Psoas muscle (tissue), 8 donors: ENCODE measurements around the gene PKDCC. TPM values are rescaled to one million over a fixed set of nuclear protein-coding genes. Genes with fewer than 3 reads are reported as not detected.
"Not testable (repeated sequence)": the region's sequence is repeated elsewhere in the genome, so short reads cannot be mapped to it uniquely, and the experiment has no call there.

Experiments
- ATAC-seq, 4 donors: fragments of 200-7000 bp; cut with Tn5 transposase; one replicate each; pipeline ENCODE4 v1.9.1; 2020; ENCODE audit warnings: moderate library complexity in 3 of 4, mild to moderate bottlenecking in 2 of 4
- DNase-seq, 2 donors: peaks; one replicate each; pipeline ENCODE4 v3.0.0-alpha.2; 2020
- H3K27ac ChIP-seq: fragments of 200-600 bp; one replicate; pipeline ENCODE4 v1.8.0; 2022
- H3K27me3 ChIP-seq, 3 donors: fragments of 200-600 bp in 1 of 3; one replicate each; pipeline versions ENCODE4 v1.6.1 to v1.8.0; 2013 to 2022; ENCODE audit warnings: low read length in 2 of 3, mild to moderate bottlenecking in 2 of 3, moderate library complexity in 1 of 3; ENCODE audit not compliant: insufficient read depth in 3 of 3
- H3K36me3 ChIP-seq, 2 donors: fragments of 200-600 bp in 1 of 2; one replicate each; pipeline versions ENCODE4 v1.6.1 to v1.8.0; 2013 to 2022; ENCODE audit warnings: low read depth in 1 of 2, mild to moderate bottlenecking in 1 of 2, moderate library complexity in 1 of 2; ENCODE audit not compliant: insufficient read depth in 1 of 2
- H3K4me1 ChIP-seq: fragments of 200-600 bp; one replicate; pipeline ENCODE4 v1.8.0; 2022
- H3K4me3 ChIP-seq: fragments of 200-600 bp; one replicate; pipeline ENCODE4 v1.8.0; 2022; ENCODE audit warnings: mild to moderate bottlenecking
- H3K9me3 ChIP-seq: fragments of 200-600 bp; one replicate; pipeline ENCODE4 v1.8.0; 2022
- WGBS, 3 donors: extraction: QIAGEN DNeasy Blood & Tissue Kit; methylation state at CpG; one replicate each; pipeline versions ENCODE4 v1.1.6 to v1.1.7; 2013; 5-methylcytosine and 5-hydroxymethylcytosine counted together
- intact Hi-C, 2 donors: fragments of 100-400 bp; cut with DNase I; formaldehyde crosslinking; loops; one replicate each; pipeline versions ENCODE4 v1.11.0 to v1.14.2; 2022
- polyA plus RNA-seq, 3 donors: library from polyadenylated mRNA; stranded (reverse); fragments of 200-250 nt; gene quantifications; one replicate each; pipeline ENCODE4 v1.2.3, GENCODE V29; 2013
- total RNA-seq, 4 donors: library from RNA; stranded (reverse); fragmentation: NEBNext Ultra II Directional in 2 of 4; extraction: Animal tissue kit (Norgen Biotek cat#: 25700) in 2 of 4; gene quantifications; one replicate each; pipeline versions ENCODE4 v1.2.1 to v1.2.4, GENCODE V29; 2021 to 2023
- TF ChIP-seq, protein P1 (sequence below): fragments of 200-600 bp; IDR thresholded peaks from one replicate; pipeline ENCODE4 v1.8.0; 2022; ENCODE audit warnings: antibody characterized with exemption
- donor health status: healthy with polysubstance abuse.
- donor health status: DM: no; HTN: no; CAD: no; lungs with moderate emphysema.
- donor health status: Bipolar disorder and iron deficiency.
- donor health status: healthy.
- donor health status: DM: yes; HTN: yes; CAD: no.
- donor health status: DM: no; HTN: no; CAD: no.
- donor health status: DM: no; HTN: no; CAD: no.
- donor health status: DM: yes; HTN: yes; CAD: no.

Gene PKDCC
- total and polyA plus RNA-seq, 7 donors = 45.6 to 209 (median 153) TPM

DNA sequence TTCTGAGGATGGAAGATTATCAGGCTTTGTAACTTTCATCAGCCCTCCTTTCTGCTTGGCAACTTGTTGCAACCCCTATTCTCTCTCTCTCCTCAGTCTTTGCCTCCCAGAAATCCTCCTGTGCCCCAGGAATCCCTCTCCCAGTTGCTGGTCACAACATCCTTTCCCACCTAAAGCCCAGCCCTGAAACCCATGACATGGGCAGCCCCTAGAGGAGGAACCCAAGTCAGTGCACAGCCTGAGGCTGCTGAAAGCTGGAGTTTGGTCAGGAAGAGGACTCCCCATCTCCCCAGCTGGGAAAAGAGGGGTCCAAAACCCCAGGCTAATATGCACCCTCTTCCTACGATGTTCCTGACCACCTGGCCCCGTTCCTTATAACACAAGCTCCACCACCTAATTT is 29.5 kb downstream of the PKDCC start:
- intact Hi-C loops = no loop called here

DNA sequence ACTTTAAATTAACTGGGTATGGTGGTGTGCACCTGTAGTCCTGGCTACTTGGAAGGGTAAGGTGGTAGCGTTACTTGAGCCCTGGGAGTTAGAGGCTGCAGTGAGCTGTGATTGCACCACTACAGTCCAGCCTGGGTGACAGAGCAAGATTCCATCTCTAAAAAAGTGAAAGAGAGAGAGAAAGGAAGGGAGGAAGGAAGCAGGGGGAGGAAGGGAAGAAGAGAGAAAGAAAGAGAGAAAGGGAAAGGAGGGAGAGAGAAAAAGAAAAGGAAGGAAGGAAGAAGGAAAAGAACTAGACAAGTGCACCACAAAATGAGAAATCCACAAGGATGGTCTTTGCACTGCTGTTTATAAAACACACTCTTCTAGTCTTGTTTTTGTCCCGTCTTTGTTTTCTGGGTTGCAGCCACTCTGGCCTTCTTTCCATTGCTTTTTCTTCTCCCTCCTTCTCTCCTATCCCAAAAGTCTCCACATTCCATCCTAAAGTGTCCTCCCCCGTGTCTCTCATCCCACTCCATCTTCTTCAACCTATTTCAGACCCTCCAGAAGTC is 32.0 kb downstream of the PKDCC start:
- DNase-seq (no peak), ATAC-seq (no peak)
- Histone ChIP-seq H3K27ac (no peak overlapping the region), H3K36me3 (no peaks in the 10 kb centered on the region), H3K4me1 (no peaks in the 10 kb centered on the region), H3K4me3 (no peak overlapping the region), H3K27me3 (no peaks in the 10 kb centered on the region), H3K9me3 (no peaks in the 10 kb centered on the region)
- TF ChIP-seq, protein P1, sequence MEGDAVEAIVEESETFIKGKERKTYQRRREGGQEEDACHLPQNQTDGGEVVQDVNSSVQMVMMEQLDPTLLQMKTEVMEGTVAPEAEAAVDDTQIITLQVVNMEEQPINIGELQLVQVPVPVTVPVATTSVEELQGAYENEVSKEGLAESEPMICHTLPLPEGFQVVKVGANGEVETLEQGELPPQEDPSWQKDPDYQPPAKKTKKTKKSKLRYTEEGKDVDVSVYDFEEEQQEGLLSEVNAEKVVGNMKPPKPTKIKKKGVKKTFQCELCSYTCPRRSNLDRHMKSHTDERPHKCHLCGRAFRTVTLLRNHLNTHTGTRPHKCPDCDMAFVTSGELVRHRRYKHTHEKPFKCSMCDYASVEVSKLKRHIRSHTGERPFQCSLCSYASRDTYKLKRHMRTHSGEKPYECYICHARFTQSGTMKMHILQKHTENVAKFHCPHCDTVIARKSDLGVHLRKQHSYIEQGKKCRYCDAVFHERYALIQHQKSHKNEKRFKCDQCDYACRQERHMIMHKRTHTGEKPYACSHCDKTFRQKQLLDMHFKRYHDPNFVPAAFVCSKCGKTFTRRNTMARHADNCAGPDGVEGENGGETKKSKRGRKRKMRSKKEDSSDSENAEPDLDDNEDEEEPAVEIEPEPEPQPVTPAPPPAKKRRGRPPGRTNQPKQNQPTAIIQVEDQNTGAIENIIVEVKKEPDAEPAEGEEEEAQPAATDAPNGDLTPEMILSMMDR = no peak
- intact Hi-C loops = no loop called here
- WGBS, 3 donors = 87 to 94% (median 92%) methylated on average over 3 of the region's 3 CpGs

More for the DNA sequence above, 29.5 kb downstream of the PKDCC start:
- ATAC-seq = no peak
- H3K27ac ChIP-seq = no peak overlapping the region
- peaks cover 24% of the 10 kb centered on the region for H3K4me1 ChIP-seq
- no peaks in the 10 kb centered on the region for H3K27me3 ChIP-seq
- H3K36me3 ChIP-seq = no peaks in the 10 kb centered on the region
- H3K4me3 ChIP-seq = no peak overlapping the region
- WGBS, 3 donors = 86 to 87% (median 86%) methylated on average over 2 of the region's 2 CpGs
- TF ChIP-seq, protein P1 = peak; percentile 12
- no peak for DNase-seq
- no peaks in the 10 kb centered on the region for H3K9me3 ChIP-seq

DNA sequence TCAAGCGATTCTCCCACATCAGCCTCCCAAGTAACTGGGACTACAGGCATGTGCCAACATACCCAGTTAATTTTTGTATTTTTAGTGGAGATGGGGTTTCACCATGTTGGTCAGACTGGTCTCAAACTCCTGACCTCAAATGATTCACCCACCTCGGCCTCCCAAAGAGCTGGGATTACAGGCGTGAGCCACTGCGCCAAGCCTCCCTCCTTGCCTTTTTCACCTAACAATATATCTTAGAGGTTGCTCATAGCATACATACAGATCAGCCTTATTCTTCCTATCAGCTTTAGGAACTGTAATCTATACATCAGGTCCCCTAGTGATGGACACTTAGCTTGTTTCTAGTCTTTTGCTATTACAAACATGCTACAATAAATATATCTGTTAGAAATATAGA is 33.3 kb downstream of the PKDCC start:
- WGBS, 3 donors = 96 to 98% (median 98%) methylated on average over 4 of the region's 4 CpGs
- ATAC-seq, H3K36me3 ChIP-seq, H3K9me3 ChIP-seq, H3K27me3 ChIP-seq, DNase-seq, H3K4me3 ChIP-seq, H3K4me1 ChIP-seq, intact Hi-C loops, H3K27ac ChIP-seq: not testable (repeated sequence)

DNA sequence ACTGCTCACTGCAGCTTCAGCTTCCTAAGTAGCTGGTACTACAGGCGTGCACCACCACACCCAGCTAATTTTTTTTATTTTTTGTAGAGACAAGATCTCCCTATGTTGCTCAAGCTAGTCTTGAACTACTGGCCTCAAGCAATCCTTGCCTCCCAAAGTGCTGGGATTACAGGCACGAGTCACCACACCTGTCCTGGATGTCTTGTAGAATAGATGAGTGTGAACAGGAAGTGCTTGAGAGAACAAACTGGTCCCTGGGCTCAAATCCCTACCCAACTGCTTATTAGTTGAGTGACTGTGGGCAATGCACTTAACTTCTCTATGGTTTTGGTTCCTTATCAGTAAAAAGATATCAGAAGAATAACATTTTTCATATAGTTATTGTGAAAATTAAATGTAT is 34.2 kb downstream of the PKDCC start:
- no peaks in the 10 kb centered on the region for H3K27me3 ChIP-seq
- WGBS, 3 donors = 78 to 93% (median 90%) methylated on average over 2 of the region's 2 CpGs
- intact Hi-C loops = no loop called here
- H3K9me3 ChIP-seq = no peaks in the 10 kb centered on the region
- no peak overlapping the region for H3K27ac ChIP-seq
- ATAC-seq (no peak), DNase-seq (no peak)
- TF ChIP-seq, protein P1 = no peak
- H3K36me3 ChIP-seq = no peaks in the 10 kb centered on the region
- no peak overlapping the region for H3K4me3 ChIP-seq
- no peaks in the 10 kb centered on the region for H3K4me1 ChIP-seq

DNA sequence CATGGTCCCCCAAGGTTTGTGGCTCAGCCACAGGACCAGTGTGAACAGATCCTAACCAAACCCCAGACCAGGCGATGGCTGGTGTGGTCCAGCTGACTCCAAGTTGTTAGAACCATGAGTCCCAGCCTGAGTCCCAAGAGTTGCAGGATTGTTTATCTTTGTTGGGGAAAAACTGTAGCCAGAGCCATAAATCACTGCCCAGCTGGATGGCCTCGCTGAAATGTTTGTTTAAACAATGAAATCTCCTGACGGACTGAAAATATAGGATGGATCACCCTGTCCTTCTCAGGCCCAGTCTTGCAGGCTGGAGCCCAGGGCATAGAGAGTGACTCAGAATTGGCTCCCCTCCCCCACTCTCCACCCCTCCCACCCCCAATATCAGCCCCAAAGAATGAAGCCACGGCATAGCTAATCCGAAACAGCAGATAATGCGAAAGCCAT is 36.4 kb downstream of the PKDCC start:
- ATAC-seq (peak in 2 of 4 donors; percentile 27 to 55), DNase-seq (peak in 1 of 2 donors; percentile 68)
- Histone ChIP-seq H3K9me3 (no peaks in the 10 kb centered on the region), H3K27ac (no peak overlapping the region), H3K4me3 (no peak overlapping the region), H3K4me1 (no peaks in the 10 kb centered on the region), H3K36me3 (no peaks in the 10 kb centered on the region), H3K27me3 (no peaks in the 10 kb centered on the region)
- 65 to 81% (median 80%) methylated on average over 6 of the region's 6 CpGs for WGBS, 3 donors
- intact Hi-C loops = no loop called here
- TF ChIP-seq, protein P1 = no peak

DNA sequence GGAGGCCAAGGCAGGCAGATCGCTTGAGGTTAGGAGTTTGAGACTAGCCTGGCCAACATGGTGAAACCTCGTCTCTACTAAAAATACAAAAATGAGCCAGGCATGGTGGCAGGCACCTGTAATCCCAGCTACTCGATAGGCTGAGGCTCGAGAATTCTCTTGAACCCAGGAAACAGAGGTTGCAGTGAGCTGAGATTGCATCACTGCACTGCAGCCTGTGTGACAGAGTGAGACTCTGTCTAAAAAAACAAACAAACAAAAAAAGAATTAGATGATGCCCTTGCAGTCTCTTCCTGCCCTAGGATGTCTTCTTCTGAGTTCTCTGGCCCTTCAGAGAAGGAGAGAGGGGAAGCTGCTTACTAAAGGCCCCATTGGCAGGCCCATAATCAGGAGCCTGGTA is 37.2 kb downstream of the PKDCC start:
- not testable (repeated sequence) for DNase-seq, H3K36me3 ChIP-seq, H3K4me3 ChIP-seq, H3K9me3 ChIP-seq, ATAC-seq, H3K27me3 ChIP-seq, H3K4me1 ChIP-seq, H3K27ac ChIP-seq
- WGBS, 3 donors = 90 to 91% (median 91%) methylated on average over 4 of the region's 4 CpGs
- intact Hi-C loops = loop anchor here in 1 of 2 donors (5.0 kb wide), 1 partner anchor 233 kb away; no protein-coding TSS in a partner anchor
